Keratinocyte (primary cell): Measurements from ENCODE around the gene SP6. TPM values are rescaled to one million over a fixed set of nuclear protein-coding genes. Genes with fewer than 3 reads are reported as not detected.

Experiments used
- DNase-seq: peaks from one replicate; pipeline ENCODE4 v3.0.0-alpha.2; 2011; ENCODE audit warnings: low read depth, missing footprints, low spot score
- FAIRE-seq: peaks from 2 replicates; lab custom pipeline; 2011; peaks lifted over from hg19 to GRCh38; lab: Jason Lieb, UNC
- H2AFZ ChIP-seq: 2 replicates; pipeline ENCODE4 v1.6.0; 2012; ENCODE audit warnings: low read length, control low read depth, inconsistent platforms; ENCODE audit not compliant: control insufficient read depth
- H3K27ac ChIP-seq: 2 replicates; pipeline ENCODE4 v1.5.1; 2011; ENCODE audit warnings: low read length; ENCODE audit not compliant: control insufficient read depth, insufficient read depth
- H3K27me3 ChIP-seq: 3 replicates; pipeline ENCODE4 v1.6.0; 2011; ENCODE audit warnings: low read length; ENCODE audit not compliant: control insufficient read depth, insufficient read depth; ENCODE audit errors: extremely low read depth
- H3K36me3 ChIP-seq, 2 experiments: 2 replicates in 1 of 2; 3 replicates in 1 of 2; pipeline ENCODE4 v1.5.1; 2011; ENCODE audit warnings: low read length in 2 of 2, mild to moderate bottlenecking in 1 of 2; ENCODE audit not compliant: control insufficient read depth in 2 of 2, insufficient read depth in 2 of 2; ENCODE audit errors: extremely low read depth in 1 of 2
- H3K4me1 ChIP-seq: 3 replicates; pipeline ENCODE4 v1.5.1; 2011; ENCODE audit warnings: low read length; ENCODE audit not compliant: control insufficient read depth, insufficient read depth; ENCODE audit errors: extremely low read depth
- H3K4me2 ChIP-seq: 3 replicates; pipeline ENCODE4 v1.6.0; 2011; ENCODE audit warnings: low read depth, low read length; ENCODE audit not compliant: control insufficient read depth, insufficient read depth; ENCODE audit errors: extremely low read depth
- H3K4me3 ChIP-seq, 3 experiments: fragments of 200-600 bp in 1 of 3; sonication (generic) in 1 of 3; 2 replicates in 2 of 3; 3 replicates in 1 of 3; pipeline ENCODE4 v1.5.1; 2011 to 2016; ENCODE audit warnings: low read length in 3 of 3, mild to moderate bottlenecking in 3 of 3, control low read depth in 2 of 3, inconsistent platforms in 1 of 3, low read depth in 1 of 3, mixed read lengths in 1 of 3, mixed run types in 1 of 3, moderate library complexity in 1 of 3; ENCODE audit not compliant: control insufficient read depth in 2 of 3, insufficient read depth in 2 of 3; ENCODE audit errors: extremely low read depth in 1 of 3
- H3K79me2 ChIP-seq: 2 replicates; pipeline ENCODE4 v1.6.0; 2012; ENCODE audit warnings: low read length; ENCODE audit not compliant: control insufficient read depth, insufficient read depth
- H3K9ac ChIP-seq: 3 replicates; pipeline ENCODE4 v1.6.0; 2011; ENCODE audit warnings: low read length; ENCODE audit not compliant: control insufficient read depth, insufficient read depth; ENCODE audit errors: extremely low read depth
- H3K9me1 ChIP-seq: 3 replicates; pipeline ENCODE4 v1.6.0; 2011; ENCODE audit warnings: low read length; ENCODE audit not compliant: control insufficient read depth, insufficient read depth; ENCODE audit errors: extremely low read depth
- H3K9me3 ChIP-seq: 2 replicates; pipeline ENCODE4 v1.5.1; 2012; ENCODE audit warnings: low read depth, low read length; ENCODE audit not compliant: control insufficient read depth
- H4K20me1 ChIP-seq: 3 replicates; pipeline ENCODE4 v1.6.0; 2011; ENCODE audit warnings: low read length; ENCODE audit not compliant: control insufficient read depth, insufficient read depth; ENCODE audit errors: extremely low read depth
- CTCF ChIP-seq, 3 experiments: IDR thresholded peaks in 1 of 3; conservative IDR thresholded peaks in 1 of 3; optimal IDR thresholded peaks in 1 of 3; 2 replicates in 2 of 3; 3 replicates in 1 of 3; pipeline versions ENCODE3 to v1.5.1; 2011; ENCODE audit warnings: low read length in 3 of 3, mild to moderate bottlenecking in 3 of 3, moderate library complexity in 2 of 3, control low read depth in 1 of 3, inconsistent platforms in 1 of 3; ENCODE audit not compliant: insufficient read depth in 2 of 3; ENCODE audit errors: extremely low read depth in 1 of 3
- EZH2 ChIP-seq: IDR thresholded peaks from one replicate; pipeline ENCODE4 v1.6.1; 2012; ENCODE audit warnings: inconsistent platforms, mild to moderate bottlenecking, low read length, moderate library complexity
- dilution Hi-C: fragments of 300-500 bp; cut with MboI; formaldehyde crosslinking; loops from one replicate; pipeline ENCODE4 v1.7.0; 2020; ENCODE audit warnings: low sequenced_read_pairs; ENCODE audit not compliant: extremely low pct_ligation_motif_present
- polyA plus RNA-seq, 5 experiments: library from polyadenylated mRNA; depleted of rRNA in 3 of 5; stranded (reverse) in 3 of 5; stranded (forward) in 1 of 5; unstranded in 1 of 5; fragments of >200 nt; gene quantifications; 1 replicate in 1 of 5; 2 replicates in 3 of 5; 3 replicates in 1 of 5; pipeline versions ENCODE4 v1.2.1 to v1.2.3, GENCODE V29; 2011 to 2012; ENCODE audit warnings: missing spikeins in 2 of 5, low read depth in 1 of 5, low replicate concordance in 1 of 5

SP6 gene
- polyA plus RNA-seq, 1 donor (not counting 4 experiments of a cell fraction or from before 2014, with no cell fraction given), result 2.0 TPM

- peaks cover 14% of the 10 kb centered on the region for H3K27me3 ChIP-seq
- no peak overlapping the region for H2AFZ ChIP-seq
- no peak overlapping the region for H3K4me3 ChIP-seq
- H3K4me2 ChIP-seq, result no peak overlapping the region
- no peaks in the 10 kb centered on the region for H3K9me1 ChIP-seq
- no peak overlapping the region for H3K9ac ChIP-seq
- dilution Hi-C loops, result no loop called here
- DNase-seq (no peak), FAIRE-seq (no peak)
- no peak overlapping the region for H3K27ac ChIP-seq
- H3K36me3 ChIP-seq, result no peaks in the 10 kb centered on the region
- no peaks in the 10 kb centered on the region for H4K20me1 ChIP-seq
- no peaks in the 10 kb centered on the region for H3K9me3 ChIP-seq
- peaks cover 24% of the 10 kb centered on the region for H3K4me1 ChIP-seq
- no peak for TF ChIP-seq EZH2
- H3K79me2 ChIP-seq, result no peaks in the 10 kb centered on the region
These were observed 18.2 kb upstream of the SP6 start for GRCh38 chr17:47869114-47869513.

GRCh38 chr17:47867813-47868533, 17.0 kb upstream of the SP6 start:
- dilution Hi-C loops, result no loop called here
- Histone ChIP-seq H3K9me3 (no peaks in the 10 kb centered on the region), H3K79me2 (no peaks in the 10 kb centered on the region), H3K36me3 (no peaks in the 10 kb centered on the region), H3K4me2 (no peak overlapping the region), H3K4me3 (no peak overlapping the region), H4K20me1 (no peaks in the 10 kb centered on the region), H3K27ac (no peak overlapping the region), H3K27me3 (peaks cover 10% of the 10 kb centered on the region), H2AFZ (no peak overlapping the region), H3K9ac (no peak overlapping the region), H3K4me1 (peaks cover 28% of the 10 kb centered on the region), H3K9me1 (no peaks in the 10 kb centered on the region)
- DNase-seq, result no peak
- TF ChIP-seq CTCF (optimal IDR thresholded peaks at IDR 0.05 in 1 of 3, IDR thresholded peaks at IDR 0.05 in 1 of 3, conservative IDR thresholded peaks at IDR 0.05 in 1 of 3; ENCODE audit: extremely low read depth in 1 of 3, insufficient read depth in 2 of 3, low read length in 3 of 3) (no peak), EZH2 (no peak)
- no peak for FAIRE-seq
